ENCODE data around the gene NHLRC1. TPM values are rescaled to one million over a fixed set of nuclear protein-coding genes. Genes with fewer than 3 reads are reported as not detected.

Gene NHLRC1
- polyA plus RNA-seq, 3 donors: 0.75 to 3.1 (median 1.4) TPM

- Mint-ChIP-seq H3K4me3 (peak overlapping the region in 1 of 2 donors; percentile 2), H3K9me3 (no peaks in the 10 kb centered on the region), H3K27ac (no peak overlapping the region), H3K36me3 (peaks cover 79 to 96% of the 10 kb centered on the region in 2 donors), H3K4me1 (no peaks in the 10 kb centered on the region), H3K27me3 (ENCODE audit: low read depth in 3 of 3) (no peaks in the 10 kb centered on the region)
- H3K9ac ChIP-seq (ENCODE audit: insufficient read depth, low read length, poor library complexity, severe bottlenecking): no peak overlapping the region
- H3K27ac ChIP-seq (ENCODE audit: low read depth in 1 of 2, low read length in 2 of 2): no peak overlapping the region
- H4K20me1 ChIP-seq (ENCODE audit: insufficient read depth, low read length): no peaks in the 10 kb centered on the region
- no peak for DNase-seq
- TF ChIP-seq CTCF (IDR thresholded peaks at IDR 0.05): no peak
- no peak overlapping the region for H2AFZ ChIP-seq (ENCODE audit: insufficient read depth, low read depth, low read length, poor library complexity, severe bottlenecking)
- no peaks in the 10 kb centered on the region for H3K4me1 ChIP-seq (ENCODE audit: control insufficient read depth in 1 of 2, insufficient read depth in 2 of 2, low read length in 2 of 2)
- WGBS (ENCODE audit: insufficient coverage): 96% methylated on average over 4 of the region's 5 CpGs
- no peaks in the 10 kb centered on the region for H3K79me2 ChIP-seq (ENCODE audit: insufficient read depth, low read length)
- intact Hi-C loops (cut with micrococcal nuclease): no loop called here
- no peak overlapping the region for H3K4me3 ChIP-seq (replicated peaks in 1 of 3; ENCODE audit: low read depth in 2 of 3, low read length in 3 of 3)
- peaks cover 82 to 99% of the 10 kb centered on the region in 2 donors for H3K36me3 ChIP-seq (replicated peaks in 1 of 2; ENCODE audit: control insufficient read depth in 1 of 2, insufficient read depth in 2 of 2, low read length in 2 of 2)
- H3K4me2 ChIP-seq (replicated peaks; ENCODE audit: extremely low read depth, low read length, poor library complexity, severe bottlenecking): no peak overlapping the region
- H3K9me3 ChIP-seq (replicated peaks in 1 of 2; ENCODE audit: control insufficient read depth in 1 of 2, insufficient read depth in 1 of 2, low read length in 2 of 2): no peaks in the 10 kb centered on the region
- H3K27me3 ChIP-seq (ENCODE audit: control insufficient read depth in 2 of 2, insufficient read depth in 2 of 2, low read length in 2 of 2): no peaks in the 10 kb centered on the region
These were observed 16.4 kb upstream of the NHLRC1 start for GRCh38 chr6:18138906-18139305.

GRCh38 chr6:18136260-18136659 is 13.8 kb upstream of the NHLRC1 start:
- Histone ChIP-seq H3K79me2 (ENCODE audit: insufficient read depth, low read length) (no peaks in the 10 kb centered on the region), H3K9ac (ENCODE audit: insufficient read depth, low read length, poor library complexity, severe bottlenecking) (no peak overlapping the region), H3K4me3 (replicated peaks in 1 of 3; ENCODE audit: low read depth in 2 of 3, low read length in 3 of 3) (no peak overlapping the region), H3K9me3 (replicated peaks in 1 of 2; ENCODE audit: control insufficient read depth in 1 of 2, insufficient read depth in 1 of 2, low read length in 2 of 2) (no peaks in the 10 kb centered on the region), H3K4me2 (replicated peaks; ENCODE audit: extremely low read depth, low read length, poor library complexity, severe bottlenecking) (no peak overlapping the region), H3K27ac (ENCODE audit: low read depth in 1 of 2, low read length in 2 of 2) (no peak overlapping the region), H4K20me1 (ENCODE audit: insufficient read depth, low read length) (no peaks in the 10 kb centered on the region), H3K27me3 (ENCODE audit: control insufficient read depth in 2 of 2, insufficient read depth in 2 of 2, low read length in 2 of 2) (no peaks in the 10 kb centered on the region), H2AFZ (ENCODE audit: insufficient read depth, low read depth, low read length, poor library complexity, severe bottlenecking) (no peak overlapping the region), H3K36me3 (replicated peaks in 1 of 2; ENCODE audit: control insufficient read depth in 1 of 2, insufficient read depth in 2 of 2, low read length in 2 of 2) (peaks cover 79 to 100% of the 10 kb centered on the region in 2 donors), H3K4me1 (ENCODE audit: control insufficient read depth in 1 of 2, insufficient read depth in 2 of 2, low read length in 2 of 2) (no peaks in the 10 kb centered on the region)
- no peak for DNase-seq
- Mint-ChIP-seq H3K9me3 (no peaks in the 10 kb centered on the region), H3K27me3 (ENCODE audit: low read depth in 3 of 3) (no peaks in the 10 kb centered on the region), H3K4me3 (no peak overlapping the region), H3K36me3 (peaks cover 78 to 97% of the 10 kb centered on the region in 2 donors), H3K27ac (no peak overlapping the region), H3K4me1 (no peaks in the 10 kb centered on the region)
- TF ChIP-seq CTCF (IDR thresholded peaks at IDR 0.05): no peak
- intact Hi-C loops (cut with micrococcal nuclease): no loop called here
- WGBS (ENCODE audit: insufficient coverage): 91% methylated on average over 4 of the region's 10 CpGs
